HG03064 (cell line): ENCODE results near the gene SBF1.
"Not testable (repeated sequence)": the region's sequence is repeated elsewhere in the genome, so short reads cannot be mapped to it uniquely, and the experiment has no call there.

Source experiments
- ATAC-seq: cut with Tn5 transposase; IDR thresholded peaks from one replicate; pipeline ENCODE4 v1.9.1; 2021; ENCODE audit warnings: low read depth; ENCODE audit not compliant: unreplicated experiment

The SBF1 gene

GRCh38 chr22:50408311-50408710 lies 66.5 kb downstream of the SBF1 start:
- ATAC-seq: no peak

GRCh38 chr22:50406416-50407170 lies 68.2 kb downstream of the SBF1 start:
- ATAC-seq: no peak

- ATAC-seq: no peak
These were observed 71.1 kb downstream of the SBF1 start for GRCh38 chr22:50403701-50404101.

GRCh38 chr22:50401907-50402306 lies 72.9 kb downstream of the SBF1 start:
- no peak for ATAC-seq

GRCh38 chr22:50400931-50401330 lies 73.9 kb downstream of the SBF1 start:
- ATAC-seq: no peak

- ATAC-seq: no peak
These were observed 74.4 kb downstream of the SBF1 start for GRCh38 chr22:50400406-50400805.

- no peak for ATAC-seq
These were observed 75.0 kb downstream of the SBF1 start for GRCh38 chr22:50399751-50400331.

GRCh38 chr22:50398831-50399648 lies 75.8 kb downstream of the SBF1 start:
- ATAC-seq: no peak

- not testable (repeated sequence) for ATAC-seq
These were observed 77.3 kb downstream of the SBF1 start for GRCh38 chr22:50397371-50398060.

GRCh38 chr22:50396751-50397370 lies 78.0 kb downstream of the SBF1 start:
- ATAC-seq: no peak
